ENCODE data around the gene TNFAIP6.
"Not testable (repeated sequence)": the region's sequence is repeated elsewhere in the genome, so short reads cannot be mapped to it uniquely, and the experiment has no call there.

Gene TNFAIP6

GRCh38 chr2:151361674-151362370, 4.4 kb downstream of the TNFAIP6 start:
- no peak for DNase-seq

- peak in 10 of 14 donors; percentile 3 to 34 (median 8) for DNase-seq
Observed at GRCh38 chr2:151363709-151364108, 6.3 kb downstream of the TNFAIP6 start.

- no peak for DNase-seq
Observed at GRCh38 chr2:151367571-151367970, 10.2 kb downstream of the TNFAIP6 start.

GRCh38 chr2:151374436-151374835, 17.0 kb downstream of the TNFAIP6 start:
- DNase-seq: no peak

- DNase-seq: no peak
Observed at GRCh38 chr2:151379169-151379568, 21.8 kb downstream of the TNFAIP6 start.

GRCh38 chr2:151380580-151381235, 23.3 kb downstream of the TNFAIP6 start:
- no peak for DNase-seq

- no peak for DNase-seq
Observed at GRCh38 chr2:151381266-151381665, 23.9 kb downstream of the TNFAIP6 start.

- DNase-seq: no peak
Observed at GRCh38 chr2:151388011-151388410, 30.6 kb downstream of the TNFAIP6 start.

- DNase-seq: no peak
Observed at GRCh38 chr2:151391436-151391835, 34.0 kb downstream of the TNFAIP6 start.

GRCh38 chr2:151394509-151394908, 37.1 kb downstream of the TNFAIP6 start:
- DNase-seq: no peak

GRCh38 chr2:151395509-151396374, 38.4 kb downstream of the TNFAIP6 start:
- DNase-seq: no peak

- DNase-seq: no peak
Observed at GRCh38 chr2:151399981-151400380, 42.6 kb downstream of the TNFAIP6 start.

GRCh38 chr2:151401149-151401548, 43.8 kb downstream of the TNFAIP6 start:
- no peak for DNase-seq

- DNase-seq: no peak
Observed at GRCh38 chr2:151403914-151404313, 46.5 kb downstream of the TNFAIP6 start.

GRCh38 chr2:151405376-151405775, 48.0 kb downstream of the TNFAIP6 start:
- DNase-seq: no peak

GRCh38 chr2:151407281-151407680, 49.9 kb downstream of the TNFAIP6 start:
- DNase-seq: no peak

GRCh38 chr2:151408788-151409600, 51.6 kb downstream of the TNFAIP6 start:
- DNase-seq: no peak

- DNase-seq: peak; percentile 20 to 96 (median 83)
Observed at GRCh38 chr2:151409601-151410484, 52.5 kb downstream of the TNFAIP6 start, which contains the start of gene RIF1. Gene RIF1 (plus strand): TSS chr2:151409902. CDS start chr2:151410424, 522 bp downstream.

- DNase-seq: peak in 4 of 14 donors; percentile 30 to 37 (median 32)
Observed at GRCh38 chr2:151410485-151410834, 53.1 kb downstream of the TNFAIP6 start.

- DNase-seq: no peak
Observed at GRCh38 chr2:151417650-151418049, 60.3 kb downstream of the TNFAIP6 start.

GRCh38 chr2:151421681-151422080, 64.3 kb downstream of the TNFAIP6 start:
- DNase-seq: not testable (repeated sequence)

Measured in C1 segment of cervical spinal cord (tissue), 14 donors.